NCI-H1694 (cell line): ENCODE measurements around the gene CFAP221.
"Not testable (repeated sequence)": the region's sequence is repeated elsewhere in the genome, so short reads cannot be mapped to it uniquely, and the experiment has no call there.

Experiments
- DNase-seq: peaks from one replicate; lab custom pipeline; 2025; lab: John Stamatoyannopoulos, UW

The CFAP221 gene

DNA sequence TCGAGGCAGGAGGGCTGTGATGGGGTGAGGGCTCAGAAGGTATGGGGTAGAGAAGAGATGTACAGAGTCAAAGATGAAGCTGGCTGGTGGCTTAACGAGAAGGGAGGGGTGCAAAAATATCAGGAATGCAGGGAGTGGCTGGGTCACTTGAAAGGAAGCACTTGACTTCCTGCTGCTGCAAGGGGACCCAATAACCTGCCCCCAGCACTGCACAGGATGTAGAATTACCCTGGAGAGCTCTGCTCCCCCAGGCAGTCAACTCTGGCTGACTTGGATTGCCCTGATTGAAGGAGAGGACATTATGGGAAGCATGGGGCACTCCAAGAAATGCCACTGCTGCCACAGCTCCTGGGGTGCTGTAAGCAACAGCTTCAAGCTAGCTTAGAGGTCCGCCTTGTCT is 41.8 kb downstream of the CFAP221 start:
- no peak for DNase-seq

DNA sequence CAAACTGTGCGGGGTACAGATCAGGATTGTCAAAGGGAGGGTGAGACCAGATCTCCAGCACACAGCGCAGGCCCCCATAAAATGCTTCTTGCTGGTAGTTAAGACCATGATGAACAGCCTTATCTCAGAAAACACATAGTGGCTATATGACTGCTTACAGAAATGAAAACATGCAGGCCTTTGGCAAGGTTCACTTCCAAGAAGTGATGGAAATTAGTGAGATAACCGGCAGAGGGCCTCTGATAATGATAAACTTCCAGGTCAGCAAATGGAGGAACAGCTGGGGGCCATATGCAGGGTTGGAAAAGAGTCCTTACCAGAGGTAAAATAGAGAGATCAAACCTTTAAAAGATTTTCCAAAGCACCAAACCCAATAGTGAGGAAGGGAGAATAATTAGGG is 46.6 kb downstream of the CFAP221 start:
- no peak for DNase-seq

- no peak for DNase-seq
Measured at GRCh38 chr2:119591523-119591922, 47.3 kb downstream of the CFAP221 start.

DNA sequence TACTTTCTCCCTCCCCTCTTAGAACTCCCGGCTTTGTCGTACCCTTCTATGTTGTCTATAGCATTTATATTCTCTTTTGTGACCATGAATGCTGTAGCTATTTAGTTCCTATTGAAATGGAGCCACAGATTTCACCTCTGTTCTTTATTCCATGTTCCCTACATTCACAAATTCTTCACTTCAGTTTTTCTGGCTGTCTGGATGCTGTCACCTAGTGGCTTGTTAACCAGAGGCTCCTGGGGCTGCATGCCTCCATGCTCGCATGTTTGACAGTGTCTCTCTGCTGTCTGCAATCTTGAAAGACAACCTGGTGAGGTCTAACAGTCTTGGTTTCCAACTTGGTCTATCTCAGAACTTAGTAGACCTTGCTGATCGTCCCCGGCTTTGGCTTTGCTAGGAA is 48.2 kb downstream of the CFAP221 start:
- DNase-seq: no peak

- DNase-seq: no peak
Measured at GRCh38 chr2:119596638-119597037, 52.4 kb downstream of the CFAP221 start.

GRCh38 chr2:119598596-119599263 is 54.5 kb downstream of the CFAP221 start:
- peak; percentile 42 for DNase-seq

- no peak for DNase-seq
Measured at GRCh38 chr2:119599384-119599783, 55.1 kb downstream of the CFAP221 start.

GRCh38 chr2:119605096-119605495 is 60.8 kb downstream of the CFAP221 start:
- no peak for DNase-seq

DNA sequence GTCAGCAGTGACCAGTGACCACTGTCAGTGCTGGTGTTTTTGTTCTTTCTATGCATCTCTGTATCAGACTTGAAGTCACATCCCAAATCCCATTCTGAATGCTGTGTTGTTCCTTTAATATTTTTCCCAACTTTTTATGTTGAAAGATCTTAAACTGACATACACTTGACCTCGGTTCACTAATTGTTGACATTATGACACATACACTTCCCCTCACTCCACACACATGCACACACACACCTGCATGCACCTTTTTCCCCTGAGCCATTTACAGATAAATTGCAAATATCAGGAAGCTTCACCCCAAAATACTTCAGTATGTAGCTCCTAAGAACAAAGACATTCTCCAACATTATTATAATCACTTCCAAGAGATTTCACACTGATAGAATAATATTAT is 62.4 kb downstream of the CFAP221 start:
- no peak for DNase-seq

DNA sequence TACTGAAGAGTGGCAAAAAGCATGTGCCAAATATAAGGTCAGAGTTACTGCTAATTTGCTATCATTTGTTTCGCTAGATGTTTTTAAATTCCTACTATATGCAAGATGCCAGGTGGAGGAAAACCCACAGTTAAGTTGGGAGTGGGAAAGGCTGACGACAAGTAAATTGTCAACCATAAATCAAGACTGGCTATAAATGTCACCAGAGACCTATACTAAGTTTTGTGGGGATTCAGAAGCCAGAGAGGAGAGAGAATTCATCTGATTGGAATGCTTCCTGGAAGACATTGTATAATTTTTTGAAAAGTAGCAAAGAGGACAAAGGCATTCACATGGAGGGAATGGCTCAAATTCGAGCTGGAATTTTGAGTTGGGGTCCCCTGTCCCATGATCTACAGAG is 64.3 kb downstream of the CFAP221 start:
- no peak for DNase-seq

DNA sequence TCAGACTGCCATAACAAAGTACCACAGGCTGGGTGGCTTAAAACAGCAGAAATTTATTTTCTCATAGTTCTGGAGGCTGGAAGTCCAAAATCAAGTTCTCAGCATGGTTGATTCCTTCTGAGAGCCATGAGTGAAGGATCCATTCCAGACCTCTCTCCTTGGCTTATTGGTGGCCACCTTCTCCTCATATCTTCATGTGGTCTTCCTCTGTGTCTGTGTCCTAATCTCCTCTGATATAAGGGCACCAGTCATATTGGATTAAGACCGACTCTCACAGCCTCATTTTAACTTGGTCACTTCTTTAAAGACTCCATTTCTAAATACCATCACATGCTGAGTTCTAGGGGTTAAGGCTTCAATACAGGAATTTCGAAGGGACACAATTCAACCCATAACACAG is 65.1 kb downstream of the CFAP221 start:
- no peak for DNase-seq

GRCh38 chr2:119614140-119614539 is 69.9 kb downstream of the CFAP221 start:
- not testable (repeated sequence) for DNase-seq

- DNase-seq: no peak
Measured at GRCh38 chr2:119616421-119616820, 72.2 kb downstream of the CFAP221 start.

- no peak for DNase-seq
Measured at GRCh38 chr2:119617455-119617854, 73.2 kb downstream of the CFAP221 start.

DNA sequence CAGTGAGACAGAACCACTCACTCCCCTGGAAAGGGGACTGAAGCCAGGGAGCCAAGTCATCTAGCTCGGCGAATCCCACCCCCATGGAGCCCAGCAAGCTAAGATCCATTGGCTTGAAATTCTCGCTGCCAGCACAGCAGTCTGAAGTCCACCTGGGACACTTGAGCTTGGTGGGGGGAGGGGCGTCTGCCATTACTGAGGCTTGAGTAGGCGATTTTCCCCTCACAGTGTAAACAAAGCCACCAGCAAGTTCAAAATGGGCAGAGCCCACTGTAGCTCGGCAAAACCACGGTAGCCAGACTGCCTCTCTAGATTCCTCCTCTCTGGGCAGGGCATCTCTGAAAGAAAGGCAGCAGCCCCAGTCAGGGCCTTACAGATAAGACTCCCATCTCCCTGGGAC is 74.5 kb downstream of the CFAP221 start:
- not testable (repeated sequence) for DNase-seq

GRCh38 chr2:119625226-119625625 is 81.0 kb downstream of the CFAP221 start:
- no peak for DNase-seq

GRCh38 chr2:119629323-119629825 is 85.1 kb downstream of the CFAP221 start:
- no peak for DNase-seq

DNA sequence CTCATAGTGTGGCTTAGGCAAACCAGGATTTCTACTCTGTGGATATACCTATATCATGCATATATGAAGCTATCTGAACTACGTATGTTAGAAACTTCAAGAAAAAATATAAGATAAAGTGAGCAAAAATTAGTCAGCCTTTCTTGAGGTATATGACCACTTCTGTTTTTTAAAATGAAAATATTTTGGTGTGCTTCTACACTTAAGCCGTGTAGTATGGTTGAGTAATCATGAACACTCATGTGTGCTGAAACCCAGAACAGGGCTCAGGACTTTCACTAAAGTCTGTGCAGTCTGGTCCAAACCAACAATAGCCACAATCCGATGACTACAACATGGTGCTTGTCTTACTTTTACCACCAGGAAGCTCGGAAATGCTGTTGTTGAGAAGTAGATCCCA is 85.9 kb downstream of the CFAP221 start:
- DNase-seq: no peak

DNA sequence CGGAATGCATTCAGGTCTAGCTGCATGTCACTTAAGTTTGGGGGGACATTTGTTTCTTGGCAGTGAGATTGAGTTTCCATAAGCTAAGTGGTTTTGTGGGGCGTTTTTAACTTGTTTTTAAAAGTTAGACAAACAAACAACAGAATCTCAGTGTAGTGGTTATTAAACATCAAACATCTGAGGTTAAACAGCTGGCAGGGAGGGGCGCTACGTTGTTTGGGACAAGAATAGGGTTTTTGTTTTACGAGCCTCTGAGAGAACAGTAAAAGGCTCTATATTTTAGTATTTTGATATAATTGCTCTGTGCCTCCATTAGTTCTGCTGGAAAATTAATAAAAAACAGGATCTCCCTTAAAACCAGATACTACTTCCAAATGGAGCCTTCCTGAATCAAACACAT is 93.1 kb downstream of the CFAP221 start:
- DNase-seq: no peak

DNA sequence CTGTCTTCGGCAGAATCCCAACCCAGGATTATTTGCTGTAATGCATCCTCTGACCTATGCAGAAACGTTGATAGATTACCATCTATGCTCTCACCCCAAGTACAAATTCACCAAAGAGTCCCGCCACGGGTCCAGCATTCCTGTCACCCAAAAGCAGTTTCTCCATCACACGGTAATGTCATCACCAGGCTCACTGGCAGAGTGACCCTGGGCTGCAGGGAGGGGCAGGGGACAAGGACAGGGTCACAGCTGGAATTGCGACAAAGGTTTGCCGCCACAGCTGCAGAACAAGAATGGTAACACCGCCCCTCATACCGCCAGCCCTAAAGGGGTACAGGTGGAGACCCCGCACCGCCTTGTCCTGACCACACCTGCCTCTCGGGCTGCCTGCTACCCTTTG is 94.0 kb downstream of the CFAP221 start:
- no peak for DNase-seq

DNA sequence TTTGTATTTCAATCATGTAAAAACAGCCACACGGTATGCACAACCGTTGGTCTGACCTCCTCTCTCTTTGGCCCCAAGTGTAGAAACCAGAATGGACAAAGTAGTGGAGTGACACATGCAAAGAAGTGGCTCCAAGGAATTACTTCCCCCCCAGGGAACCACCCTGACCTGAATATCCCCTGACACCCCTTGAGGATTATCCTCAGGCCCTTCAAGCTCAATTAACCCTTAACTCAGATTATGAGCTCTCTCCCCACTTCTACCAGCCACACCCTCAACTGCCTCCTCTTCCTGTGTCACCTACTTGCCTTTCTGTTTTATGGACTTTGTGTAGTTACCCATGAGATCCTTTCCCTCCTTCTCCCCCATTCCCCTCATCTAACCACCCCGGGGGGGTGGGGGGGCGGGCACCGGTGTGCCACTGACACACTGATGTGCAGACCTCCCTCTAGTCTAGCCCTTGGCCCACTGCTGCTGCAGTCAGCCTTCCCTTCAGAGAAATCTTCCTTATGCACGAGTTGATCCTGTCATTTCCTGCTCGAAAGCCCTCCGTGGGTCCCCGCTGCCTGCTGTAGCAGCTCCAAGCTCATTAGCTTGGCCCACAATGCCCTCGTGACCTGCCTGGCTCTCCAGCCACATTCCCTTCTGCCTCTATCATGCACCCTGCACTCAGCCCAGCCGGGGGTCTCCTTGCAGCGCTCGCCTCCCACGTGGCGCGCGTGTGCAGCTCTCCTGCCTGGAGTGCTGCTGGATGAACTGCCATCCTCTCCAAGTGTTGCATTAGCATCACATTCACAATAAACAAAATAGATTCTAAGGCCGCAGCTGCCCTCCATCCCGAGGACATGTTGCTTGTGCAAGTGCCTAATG is 94.7 kb downstream of the CFAP221 start:
- no peak for DNase-seq

DNA sequence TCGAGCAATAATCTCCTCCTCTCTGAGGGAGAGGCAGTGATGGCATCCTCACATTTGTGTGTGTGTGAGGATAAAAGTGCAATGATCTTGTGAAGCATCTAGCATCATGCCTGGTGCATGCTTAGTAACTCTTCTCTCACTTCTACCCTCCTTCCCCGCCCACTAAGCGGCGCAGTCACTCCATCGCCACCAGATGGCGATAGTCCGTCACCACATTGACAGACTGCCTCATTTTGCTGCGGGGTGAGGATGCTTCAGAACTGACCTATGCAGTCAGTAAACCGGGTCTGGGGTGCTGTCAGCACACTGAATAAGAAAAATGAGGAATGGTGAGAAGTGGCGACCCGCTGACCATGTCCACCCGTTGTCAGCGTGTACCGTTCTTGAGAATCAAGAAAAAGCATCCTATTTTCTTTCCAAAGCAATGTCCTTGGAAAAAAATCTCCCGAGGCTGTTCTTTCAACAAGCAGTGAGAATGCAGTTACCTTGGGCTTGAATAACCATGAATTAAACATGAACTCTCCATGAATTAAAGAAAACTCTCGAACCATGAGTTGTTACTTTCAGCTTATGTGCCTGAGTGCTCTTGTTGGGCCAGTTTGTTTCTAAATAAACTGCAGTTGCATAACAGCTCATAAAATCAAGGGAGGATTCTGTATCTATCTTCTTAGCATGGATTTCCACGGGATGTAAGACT is 97.5 kb downstream of the CFAP221 start:
- DNase-seq: peak; percentile 62

- no peak for DNase-seq
Measured at GRCh38 chr2:119644186-119644585, 99.9 kb downstream of the CFAP221 start.
